HG03575 (cell line): ENCODE measurements around the gene PTCHD1.

Experiments used
- ATAC-seq: cut with Tn5 transposase; IDR thresholded peaks from one replicate; pipeline ENCODE4 v1.9.1; 2021; ENCODE audit not compliant: unreplicated experiment, insufficient number of reproducible peaks, low FRiP score; ENCODE audit errors: extremely low read depth

PTCHD1 gene

DNA sequence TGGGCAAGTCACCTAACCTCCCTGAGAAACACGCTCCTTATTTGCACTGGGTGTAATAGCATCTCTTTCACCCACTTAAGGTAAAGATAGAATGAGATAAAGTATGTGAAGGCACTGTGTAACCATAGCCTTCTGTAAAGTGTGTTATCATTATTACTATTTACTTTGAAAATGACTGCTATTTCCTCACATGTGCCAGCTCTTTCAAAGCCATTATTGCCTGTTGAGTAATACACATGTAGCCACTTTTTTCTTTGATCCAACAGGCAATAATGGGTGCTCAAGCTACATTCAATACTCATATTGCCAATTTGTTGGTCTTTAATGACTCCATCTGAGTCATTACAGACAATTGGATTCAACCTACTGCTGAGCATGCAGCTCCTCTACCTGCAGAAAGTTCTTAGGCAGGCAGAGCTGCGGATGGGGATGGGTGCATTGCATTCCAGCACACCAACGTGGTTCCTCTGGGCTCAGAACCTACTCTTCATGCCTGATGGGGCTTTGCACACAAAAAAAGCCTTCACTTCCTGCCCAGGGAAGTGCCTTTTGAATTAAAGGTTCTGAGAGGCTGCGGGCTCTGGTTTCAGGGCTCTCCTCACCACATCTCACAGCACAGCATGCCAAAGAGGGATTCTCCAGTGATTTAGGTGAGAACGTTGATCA, 9.7 kb downstream of the PTCHD1 start:
- no peak for ATAC-seq

DNA sequence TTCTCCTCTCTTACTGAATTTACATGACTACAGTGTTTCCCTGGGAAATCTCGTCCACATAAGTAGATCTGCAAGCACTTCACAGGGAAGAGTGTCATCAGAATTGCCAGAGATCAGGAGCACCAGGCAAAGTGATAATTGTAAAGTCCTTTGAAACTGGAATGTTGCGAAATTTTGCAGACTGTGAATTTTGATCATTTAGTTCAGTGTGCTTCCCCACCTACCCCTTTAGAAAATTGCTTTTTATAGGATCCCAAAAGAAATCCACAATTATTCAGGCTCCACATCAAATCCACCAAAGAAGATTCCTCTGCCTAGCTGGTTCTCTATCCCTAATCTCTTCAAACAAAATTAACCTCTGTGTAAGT, 10.2 kb downstream of the PTCHD1 start:
- no peak for ATAC-seq

DNA sequence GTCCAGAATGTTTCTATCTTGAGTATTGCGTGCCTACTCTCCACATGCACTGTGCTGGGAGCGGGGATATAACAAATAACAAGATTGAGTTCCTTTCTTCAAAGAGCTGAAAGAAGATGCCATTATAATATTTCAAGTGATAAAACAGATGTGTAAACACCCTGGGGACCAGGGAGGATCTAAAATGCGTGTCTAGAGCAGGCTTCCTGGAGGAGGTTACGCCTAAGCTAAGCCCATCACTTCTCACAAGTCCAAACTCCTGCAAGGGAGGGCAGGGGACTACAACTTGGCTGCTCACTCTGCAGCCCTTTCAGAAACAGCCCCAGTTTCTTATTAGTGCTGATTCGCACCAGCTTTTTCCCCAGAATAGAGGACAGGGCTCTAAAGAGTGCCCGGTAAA, 21.5 kb downstream of the PTCHD1 start:
- ATAC-seq = no peak

DNA sequence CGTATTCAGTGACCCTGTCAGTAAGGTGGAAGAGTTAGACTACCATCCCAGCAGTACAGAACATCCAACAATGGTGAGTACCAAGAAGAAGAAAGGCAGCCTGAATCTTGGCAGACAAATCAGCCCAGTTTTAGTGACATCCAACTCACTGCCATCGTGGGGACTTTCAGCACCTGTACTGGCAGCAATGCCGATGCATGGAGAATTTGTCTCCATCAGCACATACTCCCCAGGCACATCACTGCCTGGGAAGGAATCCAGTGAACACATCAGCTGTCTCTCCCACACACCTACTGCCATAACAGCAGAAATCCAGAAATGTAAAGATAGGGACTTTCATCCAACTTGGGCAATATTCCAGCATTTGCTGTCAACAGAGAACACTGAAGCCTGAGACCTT, 29.8 kb downstream of the PTCHD1 start:
- ATAC-seq = no peak

DNA sequence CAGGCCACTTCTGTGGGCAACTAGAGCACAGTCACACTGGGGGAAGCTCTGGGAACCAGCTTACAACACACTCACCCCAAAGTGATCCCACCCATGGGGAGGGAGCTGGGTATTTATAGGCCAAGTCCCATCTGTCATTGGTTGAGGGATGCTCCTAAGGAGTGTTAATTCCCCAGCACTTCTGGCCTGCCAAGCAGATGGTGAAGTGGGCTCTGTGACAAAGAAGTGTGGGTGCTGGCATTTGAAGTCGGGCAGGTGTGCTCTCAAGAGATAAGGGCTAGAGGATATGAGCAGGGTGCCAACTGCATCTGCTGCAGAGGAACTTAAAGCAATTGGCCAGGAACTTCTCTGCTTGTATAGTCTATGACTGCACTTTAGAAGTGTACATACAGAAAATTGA, 30.9 kb downstream of the PTCHD1 start:
- no peak for ATAC-seq

DNA sequence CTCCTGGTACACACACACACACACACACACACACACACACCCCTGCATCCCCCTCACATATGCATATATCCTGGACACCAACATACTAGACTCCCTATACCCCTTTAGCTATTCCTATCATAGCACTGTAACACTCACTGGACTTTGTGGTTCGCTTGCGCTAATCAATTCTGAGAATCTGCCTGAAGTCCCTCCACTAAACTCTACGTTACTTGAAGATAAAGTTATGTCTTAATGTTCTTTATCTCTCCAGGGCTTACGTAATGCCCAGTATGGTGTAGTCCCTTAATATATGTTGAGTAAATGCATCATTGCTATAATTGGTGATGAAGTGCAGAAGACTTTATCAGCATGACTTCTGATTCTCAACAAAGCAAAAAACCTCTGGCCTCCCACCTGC, 32.3 kb downstream of the PTCHD1 start:
- ATAC-seq = no peak

DNA sequence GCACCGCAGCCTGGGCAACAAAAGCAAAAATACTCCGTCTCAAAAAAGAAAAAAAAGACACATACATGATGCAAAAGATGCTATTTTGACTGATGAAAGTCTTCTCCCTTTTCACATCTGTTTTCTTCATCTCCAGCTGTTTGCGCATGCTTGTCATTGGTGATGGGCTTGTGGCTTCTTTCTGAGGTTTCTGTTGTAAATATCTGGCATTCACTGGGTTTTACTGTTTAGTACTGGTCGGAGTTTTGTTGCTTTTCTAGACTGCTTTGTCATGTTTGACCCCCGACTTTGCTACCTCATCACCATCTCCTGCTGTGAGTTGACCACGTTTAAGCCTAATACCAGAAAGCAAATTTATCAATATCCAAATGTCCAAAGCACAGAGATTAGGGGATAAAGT, 34.4 kb downstream of the PTCHD1 start:
- ATAC-seq = no peak

DNA sequence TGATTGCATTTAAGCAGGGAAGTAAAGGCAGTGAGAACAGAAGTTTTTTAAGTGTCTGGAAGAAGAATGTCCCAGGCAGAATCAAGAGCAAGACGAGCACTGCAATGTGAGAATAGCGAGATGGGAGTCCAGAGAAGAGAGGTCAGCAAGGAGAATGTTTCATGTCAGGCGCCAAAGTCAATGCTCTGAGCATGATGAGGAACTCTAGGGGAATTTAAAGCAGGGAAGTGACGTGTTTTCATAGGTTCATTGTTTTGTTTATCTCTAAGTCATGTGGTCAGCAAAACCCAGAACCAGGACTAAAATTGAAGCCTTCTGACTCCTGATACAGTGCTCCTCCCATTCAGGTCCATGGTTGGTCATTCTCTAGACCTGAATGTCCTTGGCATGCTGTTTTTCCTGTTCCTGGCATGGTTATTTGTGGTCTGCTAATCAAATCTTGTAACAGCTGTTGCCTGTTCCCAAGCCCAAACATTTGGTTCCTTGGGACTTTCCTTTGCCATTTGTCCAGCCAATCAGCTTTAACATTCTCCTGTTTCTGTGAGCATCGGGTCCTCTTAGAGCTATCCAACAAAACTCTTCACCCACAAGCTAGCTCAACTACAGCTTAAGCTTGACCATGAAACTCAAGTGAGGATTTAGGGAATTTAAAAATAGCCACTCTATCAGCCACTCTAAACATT, 37.7 kb downstream of the PTCHD1 start:
- ATAC-seq = no peak

DNA sequence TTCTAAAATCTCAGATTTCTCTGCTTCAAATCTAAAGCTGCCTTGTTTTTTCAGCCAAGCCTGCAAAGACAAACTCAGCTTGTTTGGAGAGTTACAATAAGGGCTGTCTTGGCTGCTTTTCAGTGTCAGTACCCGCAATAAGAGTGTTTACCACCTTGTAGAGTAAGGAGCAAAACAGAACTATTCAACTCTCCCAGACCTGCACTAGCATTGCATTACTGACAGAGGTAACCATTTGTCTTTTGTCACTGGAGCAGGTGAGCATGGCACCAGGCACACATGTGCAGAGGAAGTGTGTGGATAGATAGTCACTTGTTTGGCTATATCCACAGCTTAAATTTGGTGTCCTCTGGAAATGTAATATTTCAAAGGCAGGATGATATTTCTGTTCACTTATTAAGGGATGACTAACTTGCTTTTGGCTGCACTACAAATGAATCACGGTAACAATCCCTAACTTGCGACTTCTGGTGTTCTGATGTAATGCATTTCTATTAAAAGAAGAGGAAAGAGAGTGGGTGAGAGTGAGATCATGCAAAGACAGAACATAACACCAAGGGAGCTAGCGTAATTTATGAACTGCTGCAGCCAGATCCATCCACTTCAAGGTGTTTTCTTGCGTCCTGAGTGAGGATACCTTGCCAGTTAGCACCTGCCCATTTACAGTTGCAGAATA, 38.6 kb downstream of the PTCHD1 start:
- ATAC-seq = no peak

DNA sequence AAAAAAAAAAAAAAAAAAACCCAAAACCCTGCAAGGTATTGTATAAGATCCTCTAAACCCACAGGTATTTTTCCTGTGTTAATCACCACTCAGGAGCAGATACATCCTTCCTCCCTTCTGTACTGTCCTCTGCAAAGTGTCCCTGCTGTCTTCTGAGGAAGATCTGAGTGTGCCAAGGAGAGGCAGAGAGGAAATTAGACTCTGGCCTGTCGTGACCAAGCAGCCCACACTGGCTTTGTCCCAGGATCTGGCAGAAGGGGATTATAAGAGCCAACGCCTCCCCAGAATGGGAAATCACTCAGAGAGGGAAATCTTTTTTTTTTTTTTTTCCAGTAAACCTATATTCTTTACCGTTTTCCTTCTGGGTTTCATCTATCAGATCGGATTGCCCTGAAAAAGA, 39.6 kb downstream of the PTCHD1 start:
- no peak for ATAC-seq

DNA sequence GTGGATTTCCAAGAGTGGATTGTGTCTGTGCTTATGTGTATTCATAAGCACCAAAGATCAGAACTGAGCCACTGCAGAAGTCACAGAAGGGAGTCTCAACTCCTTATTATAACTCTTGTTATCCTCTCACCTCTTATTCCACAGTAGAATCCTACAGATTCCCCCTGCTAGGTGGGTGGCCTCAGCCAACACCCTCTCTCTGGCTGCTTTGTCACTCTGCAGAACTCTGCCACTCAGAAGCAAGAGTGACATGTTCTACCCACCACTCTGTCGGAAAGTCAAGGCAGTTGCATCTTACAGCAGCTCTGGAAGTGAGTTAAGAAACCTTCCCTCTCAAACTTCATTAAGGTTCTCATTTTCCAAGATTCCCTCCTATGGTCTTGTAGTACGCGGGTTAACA, 41.9 kb downstream of the PTCHD1 start:
- no peak for ATAC-seq

DNA sequence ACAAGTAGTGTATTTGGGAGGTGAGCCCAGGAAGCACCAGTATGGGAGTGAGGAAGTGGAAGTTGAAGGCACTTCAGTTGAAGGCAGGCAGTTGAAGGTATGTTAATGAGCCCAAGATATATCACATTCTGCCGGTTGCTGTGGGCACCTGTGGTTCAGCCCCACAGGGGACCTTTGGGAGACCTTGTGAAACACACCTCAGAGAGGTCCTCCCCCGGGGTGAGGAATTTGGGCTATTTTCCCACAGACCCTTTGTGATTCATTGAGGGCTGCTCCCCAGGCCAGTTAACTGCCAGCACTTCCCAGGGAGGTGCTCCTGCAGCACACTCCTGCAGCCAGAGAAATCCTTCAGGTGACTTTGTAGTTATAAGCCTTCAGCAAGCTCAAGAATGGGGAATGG, 45.9 kb downstream of the PTCHD1 start:
- ATAC-seq = no peak

DNA sequence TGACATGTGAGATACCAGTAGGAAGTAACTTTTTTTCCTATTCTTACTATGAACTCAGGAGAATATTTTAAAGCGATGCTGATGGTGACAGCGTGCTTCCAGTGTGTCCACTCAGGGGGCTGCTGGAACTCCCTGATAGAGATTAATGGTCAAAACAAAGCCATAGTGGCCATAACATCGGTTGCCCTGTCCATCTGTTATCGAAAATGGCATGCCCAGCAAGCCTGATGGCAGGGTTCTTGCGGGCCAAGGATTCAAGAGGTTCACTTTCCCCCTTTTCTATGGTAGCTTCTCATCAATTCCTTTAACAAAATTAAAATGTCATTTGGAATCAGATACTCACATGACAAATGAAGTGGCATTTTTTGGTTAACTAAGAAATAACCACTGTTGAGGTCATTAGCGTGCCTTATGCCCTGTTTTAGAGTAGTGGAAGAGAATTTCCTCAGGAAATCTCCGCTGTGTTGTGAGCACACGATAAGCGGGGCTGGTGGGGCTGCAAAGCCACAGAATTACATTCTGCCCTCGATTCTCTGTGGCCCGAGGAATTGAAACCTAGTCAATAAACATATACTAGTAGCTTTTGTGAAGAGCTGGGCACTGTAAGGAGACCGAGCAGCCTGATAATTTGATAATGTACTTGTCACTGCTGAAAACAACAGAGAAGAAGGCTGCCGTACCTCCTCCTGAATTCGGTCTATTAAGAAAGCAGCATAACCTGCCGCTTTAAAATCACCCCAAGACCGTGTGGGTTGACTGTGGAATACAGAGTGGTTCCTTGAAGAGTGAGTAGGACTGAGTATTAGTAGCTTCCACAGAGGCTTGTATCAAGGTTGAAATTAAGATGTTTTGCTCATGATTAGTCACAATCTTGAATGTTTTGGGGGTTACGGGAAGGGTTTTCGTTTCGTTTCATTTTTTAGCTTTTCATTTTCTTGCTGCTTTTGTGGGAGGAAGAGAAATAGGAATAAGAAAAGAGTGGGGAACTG, 46.7 kb downstream of the PTCHD1 start:
- ATAC-seq = no peak

DNA sequence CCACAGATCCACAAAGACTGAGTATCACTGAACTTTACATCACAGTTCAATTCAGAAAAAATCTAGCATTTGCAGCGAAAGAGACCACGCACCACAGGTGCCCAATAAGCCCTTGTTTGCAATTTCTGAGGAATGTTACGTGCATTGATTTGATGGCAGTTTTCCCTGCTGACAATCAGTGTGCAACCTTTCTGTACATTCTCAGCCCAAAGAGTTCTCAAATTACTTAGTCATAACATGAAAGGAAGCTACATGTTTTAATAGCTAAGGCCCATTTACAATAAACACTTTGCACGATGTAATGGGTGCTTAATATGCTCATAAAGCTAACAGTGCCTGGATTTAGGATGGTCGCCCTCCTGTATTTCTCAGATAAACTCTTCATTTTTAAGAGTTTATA, 47.9 kb downstream of the PTCHD1 start:
- ATAC-seq = no peak

DNA sequence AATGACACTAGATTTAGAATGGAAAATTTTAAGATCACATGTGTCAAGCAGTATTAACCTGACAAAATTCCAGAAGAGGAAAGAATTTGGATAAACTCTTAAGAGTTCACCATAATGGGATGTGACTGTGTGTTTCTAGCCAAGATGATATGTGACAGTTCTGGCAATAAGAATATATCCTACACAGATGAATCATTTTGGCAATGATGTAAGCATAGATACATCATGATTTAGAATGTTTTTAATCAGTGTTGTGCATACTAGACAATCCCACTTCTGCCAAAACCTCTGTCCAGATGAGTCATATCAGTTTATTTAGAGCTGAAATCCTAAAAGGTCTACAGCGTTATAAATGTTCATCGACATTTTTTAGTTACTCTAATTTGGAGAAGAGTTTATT, 48.8 kb downstream of the PTCHD1 start:
- ATAC-seq = no peak

DNA sequence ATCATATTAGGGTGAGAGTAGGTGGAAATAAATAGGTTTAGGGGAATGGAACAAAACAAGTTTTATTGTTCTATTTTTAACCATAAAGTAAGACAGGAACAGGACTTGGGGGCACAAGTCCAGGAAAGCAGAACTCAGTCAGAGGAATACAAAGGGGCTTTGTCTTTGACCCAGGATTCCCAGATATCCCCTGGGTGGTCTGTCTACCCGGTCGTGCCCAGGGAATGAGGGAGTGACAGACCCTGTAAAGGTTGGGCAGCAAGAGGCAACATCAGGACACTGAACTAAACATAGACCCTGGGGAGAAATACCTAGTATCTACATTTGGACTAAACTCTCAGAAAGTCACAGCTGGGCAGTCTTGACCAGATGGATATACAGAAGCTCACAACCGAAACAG, 50.6 kb downstream of the PTCHD1 start:
- no peak for ATAC-seq

DNA sequence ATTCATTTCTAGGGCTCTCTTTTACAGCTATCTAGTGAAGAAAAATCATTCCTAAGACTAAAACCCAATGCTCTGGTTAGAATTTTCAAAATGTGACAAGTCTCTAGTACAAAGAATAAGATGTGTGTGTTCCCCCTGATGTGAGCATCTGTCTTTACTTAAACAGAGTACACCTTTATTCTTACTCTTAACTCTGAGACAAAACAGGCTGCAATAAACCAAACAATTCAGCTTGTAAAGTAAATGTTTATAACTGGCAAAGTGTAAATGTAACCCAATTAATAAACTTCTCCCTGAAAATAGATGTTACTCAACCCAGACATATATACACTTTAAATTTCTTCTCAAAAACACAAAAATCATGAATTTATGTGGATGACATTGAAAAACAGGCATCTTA, 51.6 kb downstream of the PTCHD1 start:
- no peak for ATAC-seq

DNA sequence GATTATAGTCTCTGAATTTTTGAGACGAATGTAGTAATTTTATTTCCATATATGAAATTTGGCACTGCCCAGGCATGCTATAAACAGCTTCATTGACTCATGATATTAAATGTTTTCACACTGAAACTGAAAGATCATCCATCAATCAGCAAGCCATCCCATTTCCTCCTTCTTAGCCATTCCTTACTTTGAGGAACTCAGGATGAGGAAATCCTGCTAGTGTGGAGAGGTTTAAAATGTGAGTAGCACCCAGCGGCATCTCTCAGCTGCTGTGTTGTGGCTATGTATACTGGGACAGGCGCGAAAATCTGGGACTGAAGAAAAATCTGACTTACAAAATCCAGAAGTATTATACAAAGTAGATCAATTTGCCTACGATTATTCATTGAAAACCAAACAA, 52.1 kb downstream of the PTCHD1 start:
- ATAC-seq = no peak

DNA sequence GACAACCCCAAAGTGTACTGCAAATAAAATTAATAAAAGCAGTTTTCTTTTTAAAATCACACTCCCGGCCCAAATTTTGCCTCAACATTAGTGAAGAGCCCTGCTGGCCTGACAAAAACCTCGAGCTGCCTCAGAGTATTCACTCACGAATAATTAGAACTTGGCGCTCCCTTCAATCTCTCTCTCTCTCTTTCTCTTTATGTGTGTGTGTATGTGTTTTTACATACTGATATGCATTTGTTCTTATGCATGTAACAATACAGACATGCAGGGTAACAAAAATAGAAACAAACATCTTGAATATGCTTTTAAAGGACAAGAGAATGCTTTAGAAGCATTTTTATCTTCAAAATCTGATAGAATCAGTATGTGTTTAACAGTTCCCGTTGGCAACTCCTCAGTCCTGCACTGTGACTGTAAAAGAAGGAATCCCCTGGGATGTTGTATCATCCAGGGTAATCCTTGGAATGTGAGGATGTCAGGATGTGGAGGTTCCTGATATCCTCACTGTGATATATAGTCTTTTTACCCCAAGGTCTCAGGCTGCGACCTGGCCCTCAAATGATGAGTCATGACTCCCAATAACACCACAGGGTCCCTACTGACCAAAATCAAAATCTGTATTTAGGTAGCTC, 53.0 kb downstream of the PTCHD1 start:
- ATAC-seq = no peak
